Measurements from ENCODE around the gene ATP5PO.

GRCh38 chr21:33892853-33893252, 22.8 kb downstream of the ATP5PO start:
- TF ChIP-seq CTCF (IDR thresholded peaks at IDR 0.05): peak; percentile 32; the same call in 1 of the 2 replicates
- TF ChIP-seq FOXP1 (CRISPR knock-in tag; IDR thresholded peaks at IDR 0.05; ENCODE audit: borderline replicate concordance): peak; percentile 26; the same call in 1 of the 2 replicates
- no peak for TF ChIP-seq ZNF512 (CRISPR knock-in tag; IDR thresholded peaks at IDR 0.05; ENCODE audit: borderline replicate concordance)
- TF ChIP-seq ZNF219 (CRISPR knock-in tag; IDR thresholded peaks at IDR 0.05; ENCODE audit: borderline replicate concordance): no peak
- no peak for TF ChIP-seq CREM (CRISPR knock-in tag; IDR thresholded peaks at IDR 0.05)
- no peak for TF ChIP-seq CREB1 (CRISPR knock-in tag; IDR thresholded peaks at IDR 0.05)
- no peak for TF ChIP-seq ZNF317 (CRISPR knock-in tag; IDR thresholded peaks at IDR 0.05; ENCODE audit: borderline replicate concordance, low read depth)
- no peak for TF ChIP-seq MLX (CRISPR knock-in tag; IDR thresholded peaks at IDR 0.05)
- TF ChIP-seq PRRX2 (CRISPR knock-in tag; IDR thresholded peaks at IDR 0.05): no peak
- TF ChIP-seq MAX (CRISPR knock-in tag; IDR thresholded peaks at IDR 0.05): peak; percentile 84
- TF ChIP-seq ESRRA (CRISPR knock-in tag; IDR thresholded peaks at IDR 0.05; ENCODE audit: borderline replicate concordance): no peak
- TF ChIP-seq TEAD1 (CRISPR knock-in tag; IDR thresholded peaks at IDR 0.05): no peak

Data from WTC11 (cell line).